Lower lobe of right lung (tissue), 2 donors: ENCODE data around the gene DBN1. TPM values are rescaled to one million over a fixed set of nuclear protein-coding genes. Genes with fewer than 3 reads are reported as not detected.

ENCODE experiments used
- ATAC-seq, 2 donors: fragments of 200-7000 bp; cut with Tn5 transposase; one replicate each; pipeline ENCODE4 v1.9.1; 2020 to 2022; ENCODE audit warnings: mild to moderate bottlenecking in 2 of 2, moderate library complexity in 2 of 2
- DNase-seq: peaks from one replicate; pipeline ENCODE4 v3.0.0-alpha.2; 2020
- H3K27ac ChIP-seq: fragments of 200-600 bp; one replicate; pipeline ENCODE4 v1.8.0; 2022
- H3K27me3 ChIP-seq: fragments of 200-600 bp; one replicate; pipeline ENCODE4 v1.8.0; 2022; ENCODE audit warnings: low read depth
- H3K36me3 ChIP-seq: fragments of 200-600 bp; one replicate; pipeline ENCODE4 v1.8.0; 2022; ENCODE audit warnings: mild to moderate bottlenecking
- H3K4me1 ChIP-seq: fragments of 200-600 bp; one replicate; pipeline ENCODE4 v1.8.0; 2022
- H3K4me3 ChIP-seq: fragments of 200-600 bp; one replicate; pipeline ENCODE4 v1.8.0; 2022; ENCODE audit warnings: mild to moderate bottlenecking
- H3K9me3 ChIP-seq: fragments of 200-600 bp; one replicate; pipeline ENCODE4 v1.8.0; 2022
- CTCF ChIP-seq: fragments of 200-600 bp; IDR thresholded peaks from one replicate; pipeline ENCODE4 v1.8.0; 2022; ENCODE audit warnings: antibody characterized with exemption, mild to moderate bottlenecking
- intact Hi-C: fragments of 100-400 bp; cut with DNase I; formaldehyde crosslinking; loops from one replicate; pipeline ENCODE4 v1.11.0; 2022
- total RNA-seq: library from RNA; stranded (reverse); fragmentation: NEBNext Ultra II Directional; extraction: Animal tissue kit (Norgen Biotek cat#: 25700); gene quantifications from one replicate; pipeline ENCODE4 v1.2.1, GENCODE V29; 2021
- donor health status: DM: no; HTN: yes; CAD: no; lungs with severe emphysema.

The DBN1 gene
- total RNA-seq, 1 donor from 2014 or later = 23.1 TPM

GRCh38 chr5:177503351-177504085 lies 30.1 kb upstream of the DBN1 start:
- Histone ChIP-seq H3K27me3 (no peaks in the 10 kb centered on the region), H3K27ac (no peak overlapping the region), H3K4me3 (no peak overlapping the region), H3K36me3 (peaks cover 9% of the 10 kb centered on the region), H3K4me1 (peaks cover 24% of the 10 kb centered on the region), H3K9me3 (no peaks in the 10 kb centered on the region)
- ATAC-seq (no peak), DNase-seq (no peak)
- intact Hi-C loops = no loop called here
- no peak for TF ChIP-seq CTCF

GRCh38 chr5:177502886-177503285 lies 29.5 kb upstream of the DBN1 start:
- Histone ChIP-seq H3K27me3 (no peaks in the 10 kb centered on the region), H3K9me3 (no peaks in the 10 kb centered on the region), H3K27ac (no peak overlapping the region), H3K4me3 (no peak overlapping the region), H3K4me1 (peaks cover 30% of the 10 kb centered on the region), H3K36me3 (peaks cover 9% of the 10 kb centered on the region)
- no peak for ATAC-seq
- no peak for TF ChIP-seq CTCF
- no peak for DNase-seq
- intact Hi-C loops = no loop called here

- intact Hi-C loops = no loop called here
- Histone ChIP-seq H3K9me3 (no peaks in the 10 kb centered on the region), H3K27me3 (no peaks in the 10 kb centered on the region), H3K36me3 (peaks cover 9% of the 10 kb centered on the region), H3K4me3 (no peak overlapping the region), H3K4me1 (peaks cover 26% of the 10 kb centered on the region), H3K27ac (no peak overlapping the region)
- TF ChIP-seq CTCF = no peak
- DNase-seq (no peak), ATAC-seq (no peak)
Measured at GRCh38 chr5:177501874-177502678, 28.6 kb upstream of the DBN1 start.

- intact Hi-C loops = no loop called here
- peak; percentile 94 for DNase-seq
- H3K4me3 ChIP-seq = no peak overlapping the region
- peak; percentile 47 to 55 for ATAC-seq
- peaks cover 9% of the 10 kb centered on the region for H3K36me3 ChIP-seq
- peak overlapping the region; percentile 1 for H3K27ac ChIP-seq
- H3K27me3 ChIP-seq = no peaks in the 10 kb centered on the region
- TF ChIP-seq CTCF = peak; percentile 99
- H3K9me3 ChIP-seq = no peaks in the 10 kb centered on the region
- H3K4me1 ChIP-seq = peaks cover 32% of the 10 kb centered on the region
Measured at GRCh38 chr5:177500685-177501522, 27.5 kb upstream of the DBN1 start.

GRCh38 chr5:177499842-177500241 lies 26.4 kb upstream of the DBN1 start:
- H3K9me3 ChIP-seq = no peaks in the 10 kb centered on the region
- H3K27me3 ChIP-seq = no peaks in the 10 kb centered on the region
- ATAC-seq (no peak), DNase-seq (no peak)
- H3K4me1 ChIP-seq = peaks cover 42% of the 10 kb centered on the region
- H3K4me3 ChIP-seq = no peak overlapping the region
- no peak for TF ChIP-seq CTCF
- H3K36me3 ChIP-seq = peaks cover 9% of the 10 kb centered on the region
- H3K27ac ChIP-seq = no peak overlapping the region
- intact Hi-C loops = no loop called here
